HepG2 (cell line): ENCODE results near the gene TM4SF1. TPM values are rescaled to one million over a fixed set of nuclear protein-coding genes. Genes with fewer than 3 reads are reported as not detected.
A peak's percentile ranks its signal among the peaks of the same experiment; 100 is the strongest.

ENCODE experiments used
- AKAP8 ChIP-seq: sonication (generic); formaldehyde crosslinking; IDR thresholded peaks from 2 replicates; pipeline ENCODE4 v1.5.1; 2020; ENCODE audit warnings: mild to moderate bottlenecking, missing genetic modification reagents
- DNMT1 ChIP-seq: sonication (generic); formaldehyde crosslinking; IDR thresholded peaks from 2 replicates; pipeline ENCODE4 v1.5.1; 2020; ENCODE audit warnings: mild to moderate bottlenecking, missing genetic modification reagents
- HNRNPK ChIP-seq: fragments of 200-400 bp; formaldehyde crosslinking; IDR thresholded peaks from 2 replicates; pipeline ENCODE4 v1.6.1; 2018; ENCODE audit warnings: low read length, low read depth, moderate library complexity, mild to moderate bottlenecking; ENCODE audit not compliant: poor library complexity, severe bottlenecking
- JDP2 ChIP-seq: sonication (generic); formaldehyde crosslinking; IDR thresholded peaks from 2 replicates; pipeline ENCODE4 v1.8.1; 2022; ENCODE audit warnings: missing genetic modification reagents, borderline replicate concordance
- MIER2 ChIP-seq: IDR thresholded peaks from 2 replicates; pipeline ENCODE4 v1.6.1; 2016; ENCODE audit warnings: missing biosample characterization, missing genetic modification reagents
- MTF1 ChIP-seq: sonication (generic); formaldehyde crosslinking; IDR thresholded peaks from 2 replicates; pipeline ENCODE4 v1.5.0; 2020; ENCODE audit warnings: missing genetic modification reagents
- SATB2 ChIP-seq: sonication (generic); formaldehyde crosslinking; IDR thresholded peaks from 2 replicates; pipeline ENCODE4 v1.5.0; 2020; ENCODE audit warnings: missing genetic modification reagents
- TBP ChIP-seq: sonication (generic); formaldehyde crosslinking; IDR thresholded peaks from 2 replicates; pipeline ENCODE4 v1.5.0; 2020; ENCODE audit warnings: missing genetic modification reagents
- ZNF101 ChIP-seq: sonication (generic); formaldehyde crosslinking; IDR thresholded peaks from 2 replicates; pipeline ENCODE4 v1.4.0; 2020; ENCODE audit warnings: mild to moderate bottlenecking, low read depth, missing genetic modification reagents, borderline replicate concordance
- ZNF34 ChIP-seq: sonication (generic); formaldehyde crosslinking; IDR thresholded peaks from 2 replicates; pipeline ENCODE4 v1.4.0; 2020; ENCODE audit warnings: mild to moderate bottlenecking, missing genetic modification reagents, borderline replicate concordance
- ZNF350 ChIP-seq: sonication (generic); formaldehyde crosslinking; IDR thresholded peaks from 2 replicates; pipeline ENCODE4 v1.4.0; 2020; ENCODE audit warnings: mild to moderate bottlenecking, low read depth, missing genetic modification reagents, borderline replicate concordance
- ZNF607 ChIP-seq: sonication (generic); formaldehyde crosslinking; IDR thresholded peaks from 2 replicates; pipeline ENCODE4 v1.5.1; 2020; ENCODE audit warnings: missing genetic modification reagents, mild to moderate bottlenecking, borderline replicate concordance
- ZNF619 ChIP-seq: sonication (generic); formaldehyde crosslinking; IDR thresholded peaks from 2 replicates; pipeline ENCODE4 v1.4.0; 2020; ENCODE audit warnings: mild to moderate bottlenecking, missing genetic modification reagents
- ZNF670 ChIP-seq: sonication (generic); formaldehyde crosslinking; IDR thresholded peaks from 2 replicates; pipeline ENCODE4 v1.8.0; 2022; ENCODE audit warnings: mild to moderate bottlenecking, missing genetic modification reagents, borderline replicate concordance
- ZNF672 ChIP-seq: sonication (generic); formaldehyde crosslinking; IDR thresholded peaks from 2 replicates; pipeline ENCODE4 v1.8.1; 2022; ENCODE audit warnings: missing genetic modification reagents
- ZNF678 ChIP-seq: sonication (generic); formaldehyde crosslinking; IDR thresholded peaks from 2 replicates; pipeline ENCODE4 v1.4.0; 2020; ENCODE audit warnings: mild to moderate bottlenecking, missing genetic modification reagents
- ZNF713 ChIP-seq: sonication (generic); formaldehyde crosslinking; IDR thresholded peaks from 2 replicates; pipeline ENCODE4 v1.4.0; 2020; ENCODE audit warnings: mild to moderate bottlenecking, missing genetic modification reagents
- polyA plus RNA-seq, 8 experiments: library from polyadenylated mRNA; depleted of rRNA in 3 of 8; stranded (reverse) in 7 of 8; unstranded in 1 of 8; fragments of >200 nt; fragmentation: Illumina TruSeq in 4 of 8; extraction: Trizol in 4 of 8; gene quantifications; 2 replicates each; pipeline versions ENCODE4 v1.2.1 to v1.2.3, GENCODE V29; 2011 to 2016; ENCODE audit warnings: low read depth in 4 of 8, missing spikeins in 1 of 8, mixed read lengths in 1 of 8; ENCODE audit not compliant: insufficient read depth in 1 of 8
- total RNA-seq, 5 experiments: library from RNA; depleted of rRNA; stranded (reverse); fragments of >200 nt; fragmentation: Illumina TruSeq; extraction: Trizol; gene quantifications; 2 replicates each; pipeline ENCODE4 v1.2.3, GENCODE V29; 2016; ENCODE audit warnings: low read depth in 1 of 5
- TF ChIP-seq, protein P1 (sequence below): fragments of 450-650 bp; IDR thresholded peaks from 2 replicates; pipeline ENCODE4 v1.6.1; 2017
- TF ChIP-seq, protein P2 (sequence below): sonication (generic); formaldehyde crosslinking; IDR thresholded peaks from 2 replicates; pipeline ENCODE4 v1.5.0; 2020; ENCODE audit warnings: missing genetic modification reagents
- TF ChIP-seq, protein P3 (sequence below): sonication (generic); formaldehyde crosslinking; IDR thresholded peaks from 2 replicates; pipeline ENCODE4 v1.9.0; 2022; ENCODE audit warnings: low read depth, missing genetic modification reagents
- TF ChIP-seq, protein P4 (sequence below): sonication (generic); formaldehyde crosslinking; IDR thresholded peaks from 2 replicates; pipeline ENCODE4 v1.4.0; 2020; ENCODE audit warnings: missing genetic modification reagents, borderline replicate concordance

Gene TM4SF1
- total and polyA plus RNA-seq, 2 of the 13 experiments (the other 11 are each of a cell fraction or from before 2014, with no cell fraction given) = 431 to 1,359 TPM

DNA sequence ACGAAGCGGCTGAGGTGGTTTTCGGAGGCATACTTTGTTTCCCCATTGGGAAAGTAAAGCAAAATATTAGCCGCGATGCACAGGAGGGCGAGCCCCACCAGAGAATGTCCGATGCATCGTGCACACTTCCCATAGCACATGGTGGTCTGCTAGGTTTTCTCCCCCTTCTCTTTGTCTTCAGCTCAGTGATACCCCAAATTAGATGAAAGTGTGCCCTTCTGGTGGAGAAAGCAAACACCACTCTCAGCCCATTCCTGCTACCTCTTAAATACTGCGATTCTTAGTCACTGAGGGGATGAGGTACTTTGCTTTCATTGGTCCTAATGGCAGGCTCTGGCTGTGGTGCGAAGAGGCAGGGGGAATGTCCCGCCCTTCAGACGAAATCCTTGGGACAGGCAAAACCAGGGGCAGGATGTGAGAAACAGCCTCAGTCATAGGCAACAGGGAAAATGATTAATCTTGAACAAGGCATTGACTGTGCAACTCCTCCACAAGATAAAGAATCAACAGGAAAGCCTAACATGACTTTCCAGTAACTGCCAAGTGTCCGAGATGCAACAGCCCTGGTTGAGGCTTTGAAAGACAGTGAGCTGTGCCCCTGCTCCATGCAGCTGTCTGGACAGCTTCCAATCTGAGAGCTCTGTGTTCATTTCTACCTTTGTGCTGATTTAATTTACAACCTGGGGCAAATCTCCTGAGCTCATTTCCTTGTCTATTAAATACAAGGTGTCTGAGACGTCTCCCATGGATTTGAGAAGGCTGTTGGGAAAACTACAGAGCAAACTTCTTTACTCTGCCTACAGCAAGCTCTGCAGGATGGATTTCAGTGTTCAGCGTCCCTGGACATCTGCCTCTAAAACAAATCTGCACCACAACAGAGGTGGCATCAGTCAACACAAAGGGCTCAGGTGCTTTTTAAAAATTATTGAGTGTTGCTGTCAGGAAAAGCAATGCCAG lies at the start of gene TM4SF1 (continued):
- TF ChIP-seq SATB2 (peak; percentile 81; the same call in 1 of the 2 replicates), ZNF607 (CRISPR knock-in tag) (no peak), TBP (CRISPR knock-in tag) (no peak), ZNF678 (peak; percentile 28; the same call in 1 of the 2 replicates), MTF1 (CRISPR knock-in tag) (no peak), ZNF619 (CRISPR knock-in tag) (no peak), ZNF713 (CRISPR knock-in tag) (no peak), ZNF670 (CRISPR knock-in tag) (no peak), DNMT1 (CRISPR knock-in tag) (no peak), ZNF34 (CRISPR knock-in tag) (0 out of 2 replicates have a peak, but pooled peaks have one; percentile 56), MIER2 (CRISPR knock-in tag) (no peak; the same call in 1 of the 2 replicates), JDP2 (no peak), HNRNPK (no peak), ZNF672 (CRISPR knock-in tag) (no peak), AKAP8 (no peak; the same call in 1 of the 2 replicates), ZNF101 (CRISPR knock-in tag) (no peak), ZNF350 (CRISPR knock-in tag) (peak; percentile 75)
- TF ChIP-seq, protein P1, sequence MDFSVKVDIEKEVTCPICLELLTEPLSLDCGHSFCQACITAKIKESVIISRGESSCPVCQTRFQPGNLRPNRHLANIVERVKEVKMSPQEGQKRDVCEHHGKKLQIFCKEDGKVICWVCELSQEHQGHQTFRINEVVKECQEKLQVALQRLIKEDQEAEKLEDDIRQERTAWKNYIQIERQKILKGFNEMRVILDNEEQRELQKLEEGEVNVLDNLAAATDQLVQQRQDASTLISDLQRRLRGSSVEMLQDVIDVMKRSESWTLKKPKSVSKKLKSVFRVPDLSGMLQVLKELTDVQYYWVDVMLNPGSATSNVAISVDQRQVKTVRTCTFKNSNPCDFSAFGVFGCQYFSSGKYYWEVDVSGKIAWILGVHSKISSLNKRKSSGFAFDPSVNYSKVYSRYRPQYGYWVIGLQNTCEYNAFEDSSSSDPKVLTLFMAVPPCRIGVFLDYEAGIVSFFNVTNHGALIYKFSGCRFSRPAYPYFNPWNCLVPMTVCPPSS = no peak
- TF ChIP-seq, protein P2, sequence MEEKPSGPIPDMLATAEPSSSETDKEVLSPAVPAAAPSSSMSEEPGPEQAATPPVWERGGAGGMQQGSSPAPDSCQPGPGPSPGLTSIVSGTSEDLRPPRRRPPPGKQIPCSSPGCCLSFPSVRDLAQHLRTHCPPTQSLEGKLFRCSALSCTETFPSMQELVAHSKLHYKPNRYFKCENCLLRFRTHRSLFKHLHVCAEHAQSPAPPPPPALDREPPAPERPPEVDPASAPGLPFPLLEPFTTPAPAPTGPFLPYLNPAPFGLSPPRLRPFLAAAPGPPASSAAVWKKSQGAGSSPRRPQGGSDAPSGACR = peak; percentile 30; the same call in 1 of the 2 replicates
- TF ChIP-seq, protein P3, sequence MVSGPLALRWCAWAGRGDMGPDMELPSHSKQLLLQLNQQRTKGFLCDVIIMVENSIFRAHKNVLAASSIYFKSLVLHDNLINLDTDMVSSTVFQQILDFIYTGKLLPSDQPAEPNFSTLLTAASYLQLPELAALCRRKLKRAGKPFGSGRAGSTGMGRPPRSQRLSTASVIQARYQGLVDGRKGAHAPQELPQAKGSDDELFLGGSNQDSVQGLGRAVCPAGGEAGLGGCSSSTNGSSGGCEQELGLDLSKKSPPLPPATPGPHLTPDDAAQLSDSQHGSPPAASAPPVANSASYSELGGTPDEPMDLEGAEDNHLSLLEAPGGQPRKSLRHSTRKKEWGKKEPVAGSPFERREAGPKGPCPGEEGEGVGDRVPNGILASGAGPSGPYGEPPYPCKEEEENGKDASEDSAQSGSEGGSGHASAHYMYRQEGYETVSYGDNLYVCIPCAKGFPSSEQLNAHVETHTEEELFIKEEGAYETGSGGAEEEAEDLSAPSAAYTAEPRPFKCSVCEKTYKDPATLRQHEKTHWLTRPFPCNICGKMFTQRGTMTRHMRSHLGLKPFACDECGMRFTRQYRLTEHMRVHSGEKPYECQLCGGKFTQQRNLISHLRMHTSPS = no peak
- TF ChIP-seq, protein P4, sequence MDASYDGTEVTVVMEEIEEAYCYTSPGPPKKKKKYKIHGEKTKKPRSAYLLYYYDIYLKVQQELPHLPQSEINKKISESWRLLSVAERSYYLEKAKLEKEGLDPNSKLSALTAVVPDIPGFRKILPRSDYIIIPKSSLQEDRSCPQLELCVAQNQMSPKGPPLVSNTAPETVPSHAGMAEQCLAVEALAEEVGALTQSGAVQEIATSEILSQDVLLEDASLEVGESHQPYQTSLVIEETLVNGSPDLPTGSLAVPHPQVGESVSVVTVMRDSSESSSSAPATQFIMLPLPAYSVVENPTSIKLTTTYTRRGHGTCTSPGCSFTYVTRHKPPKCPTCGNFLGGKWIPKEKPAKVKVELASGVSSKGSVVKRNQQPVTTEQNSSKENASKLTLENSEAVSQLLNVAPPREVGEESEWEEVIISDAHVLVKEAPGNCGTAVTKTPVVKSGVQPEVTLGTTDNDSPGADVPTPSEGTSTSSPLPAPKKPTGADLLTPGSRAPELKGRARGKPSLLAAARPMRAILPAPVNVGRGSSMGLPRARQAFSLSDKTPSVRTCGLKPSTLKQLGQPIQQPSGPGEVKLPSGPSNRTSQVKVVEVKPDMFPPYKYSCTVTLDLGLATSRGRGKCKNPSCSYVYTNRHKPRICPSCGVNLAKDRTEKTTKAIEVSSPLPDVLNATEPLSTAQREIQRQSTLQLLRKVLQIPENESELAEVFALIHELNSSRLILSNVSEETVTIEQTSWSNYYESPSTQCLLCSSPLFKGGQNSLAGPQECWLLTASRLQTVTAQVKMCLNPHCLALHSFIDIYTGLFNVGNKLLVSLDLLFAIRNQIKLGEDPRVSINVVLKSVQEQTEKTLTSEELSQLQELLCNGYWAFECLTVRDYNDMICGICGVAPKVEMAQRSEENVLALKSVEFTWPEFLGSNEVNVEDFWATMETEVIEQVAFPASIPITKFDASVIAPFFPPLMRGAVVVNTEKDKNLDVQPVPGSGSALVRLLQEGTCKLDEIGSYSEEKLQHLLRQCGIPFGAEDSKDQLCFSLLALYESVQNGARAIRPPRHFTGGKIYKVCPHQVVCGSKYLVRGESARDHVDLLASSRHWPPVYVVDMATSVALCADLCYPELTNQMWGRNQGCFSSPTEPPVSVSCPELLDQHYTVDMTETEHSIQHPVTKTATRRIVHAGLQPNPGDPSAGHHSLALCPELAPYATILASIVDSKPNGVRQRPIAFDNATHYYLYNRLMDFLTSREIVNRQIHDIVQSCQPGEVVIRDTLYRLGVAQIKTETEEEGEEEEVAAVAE (CRISPR knock-in tag) = peak; percentile 73; the same call in 1 of the 2 replicates
